ENCODE data around the gene ZDHHC21.

The ZDHHC21 gene, protein sequence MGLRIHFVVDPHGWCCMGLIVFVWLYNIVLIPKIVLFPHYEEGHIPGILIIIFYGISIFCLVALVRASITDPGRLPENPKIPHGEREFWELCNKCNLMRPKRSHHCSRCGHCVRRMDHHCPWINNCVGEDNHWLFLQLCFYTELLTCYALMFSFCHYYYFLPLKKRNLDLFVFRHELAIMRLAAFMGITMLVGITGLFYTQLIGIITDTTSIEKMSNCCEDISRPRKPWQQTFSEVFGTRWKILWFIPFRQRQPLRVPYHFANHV

GRCh38 chr9:14693251-14693861 is at the start of gene ZDHHC21:
TSS of gene ZDHHC21 (minus strand) at chr9:14693432. CDS start at chr9:14674340, 19,092 bp downstream.
- peak in 1 of 2 donors; percentile 74 for DNase-seq

- DNase-seq, result no peak
These were observed 48.1 kb upstream of the ZDHHC21 start for GRCh38 chr9:14741369-14741768.

DNA sequence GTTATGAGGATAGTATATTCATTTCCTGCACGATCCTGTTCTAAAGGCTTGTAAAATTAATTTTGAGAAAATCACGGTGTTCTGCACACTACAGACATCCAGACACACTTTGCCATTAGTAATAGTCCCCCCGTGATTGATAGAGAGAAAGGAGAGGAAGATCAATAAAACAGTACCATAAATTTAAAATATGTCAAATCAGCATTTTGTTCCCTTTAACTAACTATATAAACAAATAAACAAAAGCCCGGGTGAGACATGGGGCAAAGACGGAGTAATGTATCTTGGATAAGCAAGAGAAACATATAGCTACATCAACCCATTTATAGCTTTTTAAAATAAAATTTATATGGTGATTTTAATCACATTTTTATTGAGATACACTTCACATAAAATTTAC is 39.9 kb upstream of the ZDHHC21 start:
- no peak for DNase-seq

GRCh38 chr9:14731294-14731981 is 38.2 kb upstream of the ZDHHC21 start:
- no peak for DNase-seq

DNA sequence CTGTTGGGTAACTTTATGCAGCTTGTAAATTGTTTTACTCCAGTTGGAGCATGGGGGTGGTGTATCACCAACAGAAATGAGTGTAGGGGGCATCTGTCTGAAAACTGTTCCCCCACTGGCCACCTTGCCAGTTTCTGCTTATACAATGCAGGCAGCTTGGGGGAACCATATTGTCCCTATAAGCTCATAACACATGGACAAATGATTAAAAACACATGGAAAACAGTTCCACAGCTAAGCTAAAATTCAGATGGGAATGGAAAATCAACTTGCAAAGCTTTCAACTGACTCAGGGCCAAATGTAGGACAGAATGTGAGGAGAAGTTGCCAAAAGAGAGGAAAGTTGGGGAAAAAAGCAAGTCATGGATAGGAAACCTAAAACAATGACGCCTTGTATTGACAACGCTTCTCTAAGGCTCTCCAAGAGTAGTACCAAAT is 37.2 kb upstream of the ZDHHC21 start:
- DNase-seq, result no peak

- DNase-seq, result no peak
These were observed 30.1 kb upstream of the ZDHHC21 start for GRCh38 chr9:14723301-14723700.

DNA sequence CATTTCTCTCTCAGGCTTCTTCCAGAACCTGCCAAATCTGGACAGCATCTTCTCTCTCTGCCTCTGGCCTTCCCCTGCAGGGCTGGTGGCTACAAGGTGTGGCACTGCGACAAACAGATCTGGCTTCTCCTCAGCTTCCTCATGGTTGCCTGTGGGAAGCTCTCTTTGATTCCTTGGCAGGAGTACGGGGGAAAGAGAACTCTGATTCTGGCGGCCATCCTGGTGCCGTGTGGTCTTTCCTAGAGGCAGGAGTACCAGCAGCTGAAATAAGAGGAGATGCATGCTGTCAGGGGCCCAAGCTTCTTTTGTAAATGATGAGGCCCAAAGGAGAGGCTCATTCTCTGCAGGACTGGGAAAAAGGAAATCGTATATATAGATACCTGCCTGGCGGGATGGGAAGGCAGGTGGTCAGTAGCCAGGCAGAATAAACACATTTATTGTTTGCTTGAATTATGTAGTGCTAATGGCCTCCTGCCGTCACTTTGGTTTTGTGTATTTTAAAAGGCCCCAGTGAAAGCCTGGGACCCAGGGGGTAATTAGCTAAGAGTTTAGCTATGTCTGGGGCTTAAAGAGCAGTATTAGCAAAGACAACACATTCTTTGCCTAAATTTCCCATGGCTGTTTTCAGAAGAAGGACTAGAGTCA is 29.3 kb upstream of the ZDHHC21 start, which contains the start of gene CER1:
Gene CER1 (minus strand): TSS at position 343 of the 645 bp plus-strand sequence. CDS start 61 bp downstream, at position 282.
- no peak for DNase-seq

GRCh38 chr9:14719231-14719923 is 26.1 kb upstream of the ZDHHC21 start:
- no peak for DNase-seq

DNA sequence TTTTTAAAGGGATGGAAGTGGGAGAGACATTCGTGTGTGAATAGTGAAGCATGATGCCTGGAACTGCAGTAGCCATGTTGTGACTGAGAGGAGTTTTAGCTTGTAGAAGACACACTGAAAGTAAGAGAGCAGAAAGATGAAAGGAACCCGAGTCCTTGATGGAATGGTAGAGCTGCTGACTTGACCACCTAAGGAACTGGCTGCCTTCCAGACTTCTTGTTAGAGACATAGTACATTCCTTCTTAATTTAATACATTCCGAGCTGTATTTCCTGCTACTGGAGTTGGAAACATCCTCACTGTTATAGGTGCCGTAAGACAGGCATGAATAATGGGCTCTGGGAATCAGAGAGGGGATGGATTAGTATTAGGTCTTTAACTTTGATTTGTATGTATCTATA is 21.9 kb upstream of the ZDHHC21 start:
- DNase-seq, result no peak

DNA sequence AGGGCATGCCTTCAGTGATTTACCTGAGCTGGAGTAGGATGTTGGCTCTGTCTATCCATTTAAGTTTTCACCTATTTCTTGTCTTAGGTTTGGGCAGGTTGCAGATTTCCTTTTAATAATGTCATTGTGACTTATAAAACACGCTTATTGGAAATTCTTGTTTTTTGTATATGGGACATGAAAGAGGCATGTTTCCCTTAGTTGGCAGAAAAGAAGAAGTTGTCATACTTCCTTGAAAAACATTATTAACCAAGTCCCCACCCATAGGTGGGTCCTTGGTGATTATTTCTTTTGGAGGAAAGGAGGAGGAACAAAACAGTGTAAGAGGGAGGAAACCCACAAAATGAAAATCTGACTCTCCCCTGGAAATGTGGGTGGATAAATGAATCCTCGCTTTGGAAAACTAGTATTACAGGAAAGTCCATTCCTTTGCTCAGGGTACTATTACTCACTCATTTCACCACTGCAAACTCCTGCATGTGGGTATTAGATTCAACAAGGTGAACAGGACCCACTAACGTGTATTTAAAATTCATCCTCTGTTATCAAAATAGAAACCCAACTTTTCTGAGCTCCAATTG is 20.0 kb upstream of the ZDHHC21 start:
- DNase-seq, result no peak

DNA sequence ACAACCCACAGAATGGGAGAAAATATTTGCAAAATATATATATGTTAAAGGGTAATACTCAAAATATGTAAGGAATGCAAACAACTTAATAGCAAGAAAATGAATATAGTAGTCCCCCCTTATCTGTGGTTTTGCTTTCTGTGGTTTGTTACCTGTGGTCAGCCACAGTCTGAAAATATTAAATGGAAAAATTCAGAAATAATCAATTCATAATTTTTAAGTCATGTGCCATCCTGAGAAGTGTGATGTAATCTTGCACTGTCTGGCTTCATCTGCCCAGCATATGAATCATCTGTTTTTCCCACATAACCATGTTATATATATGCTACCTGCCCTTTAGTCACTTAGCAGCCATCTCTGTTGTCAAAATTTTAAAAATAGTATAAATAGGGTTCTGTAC is 17.6 kb upstream of the ZDHHC21 start:
- no peak for DNase-seq

DNA sequence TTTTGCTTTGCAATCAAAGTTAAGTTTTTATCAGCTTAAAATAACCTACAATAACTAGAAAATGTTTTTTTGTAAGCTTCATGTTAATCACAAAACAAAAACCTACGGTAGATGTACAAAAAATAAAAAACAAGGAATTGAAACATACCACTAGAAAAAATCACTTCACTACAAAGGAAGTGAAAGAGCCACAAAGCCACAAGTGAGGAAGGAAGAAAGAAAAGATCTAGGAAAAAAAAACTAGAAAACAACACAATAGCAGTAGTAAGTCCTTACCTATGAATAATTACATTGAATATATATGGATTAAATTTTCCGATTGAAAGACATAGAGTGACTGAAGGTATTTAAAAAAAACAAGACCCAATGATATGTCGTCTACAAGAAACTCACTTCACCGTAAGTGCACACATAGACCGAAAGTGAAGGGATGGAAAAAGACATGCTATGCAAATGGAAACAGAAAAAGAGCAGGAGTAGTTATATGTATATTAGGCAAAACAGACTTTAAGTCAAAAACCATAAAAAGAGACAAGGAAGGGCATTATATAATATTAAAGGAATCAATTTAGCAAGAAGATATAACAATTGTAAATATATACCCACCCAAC is 13.4 kb upstream of the ZDHHC21 start:
- no peak for DNase-seq

DNA sequence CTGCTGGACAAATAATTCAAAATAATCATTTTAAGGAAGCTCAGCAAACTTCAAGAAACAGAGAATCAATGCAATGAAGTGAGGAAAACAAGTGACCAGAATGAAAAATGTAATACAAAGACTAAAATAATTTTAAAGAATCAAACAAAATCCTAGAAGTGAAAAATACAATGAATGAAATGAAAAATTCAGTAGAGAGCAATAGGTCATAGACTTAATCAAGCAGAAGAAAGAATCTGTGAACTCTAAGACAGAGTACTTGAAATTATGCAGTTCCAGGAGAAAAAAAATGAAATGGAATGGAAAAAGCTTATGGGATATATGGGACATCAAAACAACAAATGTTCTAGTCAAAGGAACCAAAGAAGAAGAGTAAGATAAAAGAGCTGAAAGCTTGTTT is 11.8 kb upstream of the ZDHHC21 start:
- DNase-seq, result no peak

- DNase-seq, result no peak
These were observed 11.0 kb upstream of the ZDHHC21 start for GRCh38 chr9:14704281-14704680.

- no peak for DNase-seq
These were observed 9.0 kb upstream of the ZDHHC21 start for GRCh38 chr9:14702200-14702720.

DNA sequence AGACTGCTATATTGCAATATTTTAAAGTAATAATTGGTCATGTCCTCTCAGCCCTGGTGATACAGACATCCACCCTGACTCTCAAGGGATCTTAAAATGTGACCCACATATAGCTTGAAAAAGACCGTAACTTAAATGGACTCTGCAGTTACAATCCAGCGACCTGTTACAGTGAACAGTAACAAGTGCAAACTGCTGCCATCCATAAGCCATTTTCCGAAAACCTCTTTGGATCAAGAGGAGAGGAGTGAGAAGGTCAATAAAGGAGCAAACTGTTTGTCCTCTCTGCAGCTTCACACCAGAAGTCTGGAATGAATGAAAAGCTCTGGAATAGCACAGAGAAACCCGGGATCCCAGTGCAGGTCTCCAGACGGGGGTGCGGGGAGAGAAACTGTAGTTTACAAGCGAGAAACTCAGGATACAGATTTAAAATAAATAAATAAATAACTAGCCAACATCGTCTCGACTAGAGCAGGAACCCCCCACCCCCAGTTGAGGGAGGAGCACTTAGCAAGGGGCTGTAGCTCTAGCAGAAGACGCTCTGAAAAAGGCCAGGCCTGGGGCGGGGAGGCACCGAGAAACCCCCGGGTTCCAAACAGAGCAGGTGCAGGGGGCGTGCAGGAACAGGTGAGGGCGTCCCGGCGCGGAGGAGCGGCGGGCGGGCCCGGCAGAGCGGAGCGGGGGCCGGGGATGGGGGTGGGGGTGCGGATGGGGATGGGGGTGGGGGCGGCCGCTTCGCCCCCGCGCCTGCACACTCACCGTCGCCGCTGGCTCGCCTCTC is 572 bp downstream of the ZDHHC21 start:
- DNase-seq, result no peak

DNA sequence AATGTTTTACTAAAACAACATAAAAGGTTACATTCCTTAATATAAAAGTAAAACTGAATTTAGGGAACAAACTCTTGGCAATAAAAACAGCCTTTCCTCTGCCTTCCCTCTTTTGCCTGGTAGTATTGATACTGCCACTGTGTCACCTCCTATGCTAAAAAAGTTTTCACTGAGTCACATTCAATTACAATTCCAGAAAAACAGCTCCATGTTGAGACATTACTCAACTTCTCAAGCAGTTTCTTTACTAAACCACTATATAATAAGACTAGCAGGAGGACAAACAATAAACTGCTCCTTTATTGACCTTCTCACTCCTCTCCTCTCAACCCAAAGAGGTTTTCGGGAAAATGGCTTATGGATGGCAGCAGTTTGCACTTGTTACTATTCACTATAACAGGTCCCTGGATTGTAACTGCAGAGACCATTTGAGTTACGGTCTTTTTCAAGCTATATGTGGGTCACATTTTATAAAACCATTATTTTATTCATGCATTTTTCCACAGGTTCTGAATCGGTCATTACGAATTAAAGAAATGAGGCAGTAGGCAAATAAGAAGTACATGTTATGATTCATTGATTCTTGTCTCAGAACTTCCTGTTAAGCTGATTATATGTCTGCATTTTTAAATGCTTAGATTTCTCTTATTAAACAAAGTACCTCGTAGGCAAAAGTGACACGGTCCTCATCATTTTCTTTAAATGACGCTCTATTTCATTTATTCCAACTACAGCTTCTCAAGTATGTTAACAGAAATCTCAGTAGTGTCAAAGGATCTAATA is 2.1 kb downstream of the ZDHHC21 start:
- no peak for DNase-seq

GRCh38 chr9:14687042-14687719 is 6.1 kb downstream of the ZDHHC21 start:
- DNase-seq, result no peak

DNA sequence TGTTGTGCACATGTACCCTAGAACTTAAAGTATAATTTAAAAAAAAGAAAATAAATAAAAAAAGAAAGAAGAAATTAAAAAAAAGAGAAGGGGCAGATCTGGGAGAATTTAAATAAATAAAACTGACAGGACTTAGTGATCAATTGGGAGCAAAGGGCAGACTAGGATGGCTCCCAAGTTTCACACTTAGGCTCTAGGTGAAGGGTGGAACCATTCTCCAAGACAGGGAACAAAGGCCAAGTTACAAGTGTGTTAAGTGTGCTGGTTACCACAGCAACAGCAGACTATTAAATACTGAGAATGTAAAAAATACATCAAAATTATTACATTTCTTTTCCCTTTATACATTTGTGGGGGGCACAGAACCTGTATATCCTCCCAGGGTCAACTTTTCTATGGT is 7.1 kb downstream of the ZDHHC21 start:
- DNase-seq, result no peak

Measured in hippocampal formation (tissue), 2 donors.